HS-5 (cell line): Measurements from ENCODE around the gene MGAT3.
"Not testable (repeated sequence)": the region's sequence is repeated elsewhere in the genome, so short reads cannot be mapped to it uniquely, and the experiment has no call there.

Source experiments
- DNase-seq: peaks from one replicate; pipeline ENCODE4 v3.0.0-alpha.2; 2012; ENCODE audit warnings: low read depth

The MGAT3 gene

DNA sequence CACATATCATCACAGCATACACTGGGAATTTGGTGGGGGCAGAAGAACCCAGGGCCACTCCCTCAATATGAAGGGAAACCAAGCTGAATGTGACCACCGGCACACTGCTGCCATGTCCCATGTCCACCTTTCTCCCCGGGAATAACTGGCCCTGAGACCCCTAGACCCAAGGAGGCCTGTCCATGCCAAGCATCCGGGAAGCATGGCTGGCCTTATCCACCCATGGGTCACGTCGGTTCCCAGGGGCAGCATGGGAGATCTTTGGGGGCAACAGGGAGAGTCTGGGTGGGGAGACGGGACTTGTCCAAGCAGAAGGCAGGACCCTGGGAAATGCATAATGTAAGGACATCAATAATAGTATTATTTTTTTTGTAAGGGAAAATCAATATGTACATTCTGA is 34.9 kb downstream of the MGAT3 start:
- DNase-seq: no peak

DNA sequence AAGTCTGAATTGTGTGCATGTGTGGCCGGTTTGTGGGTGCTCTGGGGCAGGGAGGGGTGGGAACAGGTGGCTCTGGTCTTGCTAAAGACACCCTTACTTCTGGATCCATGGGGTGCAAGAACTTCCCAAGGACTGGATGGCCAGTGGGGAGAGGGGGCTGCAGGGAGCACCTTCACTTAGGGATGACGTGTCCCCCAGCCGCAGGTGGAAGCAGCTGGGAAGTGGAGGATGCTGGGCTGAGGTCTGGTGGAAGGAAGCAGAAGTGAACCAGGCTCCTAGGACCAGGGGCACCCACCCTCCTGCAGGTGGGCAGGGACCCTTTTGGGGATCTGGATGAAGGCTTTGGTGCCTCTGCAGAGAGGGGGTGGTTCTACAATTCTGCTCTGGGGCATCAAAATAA is 35.4 kb downstream of the MGAT3 start:
- no peak for DNase-seq

DNA sequence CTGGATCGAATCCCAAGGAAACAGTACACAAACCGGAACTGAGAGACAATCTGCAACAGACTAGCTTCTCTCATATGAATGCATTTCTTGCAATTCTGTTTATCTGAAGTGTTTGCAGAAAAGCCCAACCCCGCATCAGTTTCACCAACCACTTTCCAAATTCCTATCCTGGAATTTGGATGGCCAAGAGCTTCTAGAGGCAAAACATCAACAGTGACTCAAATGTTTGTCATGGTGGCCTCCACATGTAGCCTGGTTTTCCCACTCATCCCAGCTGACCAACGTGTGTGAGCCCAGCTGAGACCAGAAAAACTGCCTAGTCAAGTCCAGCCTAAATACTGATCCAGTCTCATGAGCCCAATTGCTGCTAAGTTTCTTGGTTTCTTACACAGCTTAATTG is 36.9 kb downstream of the MGAT3 start:
- peak; percentile 74 for DNase-seq

DNA sequence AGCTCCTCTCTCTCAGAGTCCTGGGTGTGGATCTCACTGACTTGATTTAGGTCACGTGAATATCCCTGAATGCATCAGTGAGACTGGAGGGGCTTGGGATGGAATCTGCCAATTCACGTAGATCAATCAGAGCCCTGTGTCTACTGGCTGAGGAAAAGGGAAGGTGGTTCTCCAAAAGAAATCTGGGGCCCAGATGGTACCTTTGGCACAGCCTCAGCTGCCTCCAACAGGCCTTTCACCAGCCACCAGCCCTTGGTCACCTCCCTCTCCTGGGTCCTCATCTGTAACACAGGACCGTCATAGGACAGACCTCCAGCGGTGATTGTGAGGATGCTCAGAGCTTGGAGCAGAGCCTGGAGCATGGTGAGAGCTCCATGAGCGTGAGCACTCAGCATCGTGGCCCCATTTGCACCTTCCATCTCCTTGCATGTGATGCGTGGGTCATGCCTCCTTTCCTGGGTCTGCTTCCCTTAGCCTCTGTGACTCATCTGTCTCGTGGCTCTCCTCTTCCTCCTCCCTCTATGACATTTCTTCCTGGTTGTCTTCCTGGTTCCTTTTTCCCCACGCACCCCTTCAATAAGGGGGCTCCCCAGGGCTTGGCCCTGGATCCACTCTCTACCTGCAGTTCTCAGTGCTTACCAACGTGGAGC is 37.8 kb downstream of the MGAT3 start:
- no peak for DNase-seq

DNA sequence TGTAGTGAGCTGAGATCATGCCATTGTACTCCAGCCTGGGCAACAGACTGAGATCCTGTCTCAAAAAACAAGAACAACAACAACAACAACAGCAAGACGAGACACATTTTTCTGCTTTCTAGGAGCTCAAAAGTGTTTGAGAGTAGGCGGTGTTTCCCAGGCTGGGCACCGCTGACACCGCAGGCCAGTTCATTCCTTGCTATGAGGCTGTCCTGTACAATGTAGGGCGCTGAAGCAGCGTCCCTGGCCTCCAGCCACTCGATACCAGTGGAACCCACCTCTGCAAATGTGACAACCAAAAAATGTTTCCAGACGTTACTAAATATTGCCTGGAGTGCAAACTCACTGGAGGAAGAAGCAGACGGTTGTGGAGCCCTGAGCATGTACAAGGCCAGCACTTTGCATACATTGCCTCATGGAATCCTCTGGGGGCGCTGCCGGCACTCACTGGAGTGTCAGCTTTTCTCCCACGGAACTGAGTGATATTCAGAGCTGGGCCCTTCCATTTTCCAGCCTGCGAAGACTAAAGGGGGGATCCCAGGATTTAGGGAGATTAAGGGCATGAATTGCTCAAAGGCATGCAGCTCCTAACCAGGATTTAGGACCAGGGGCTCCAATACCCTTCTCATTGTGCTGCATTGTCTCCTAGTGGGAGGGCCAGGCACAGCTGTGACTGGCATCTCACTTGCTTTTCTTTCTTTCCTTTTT is 39.5 kb downstream of the MGAT3 start:
- DNase-seq: no peak

DNA sequence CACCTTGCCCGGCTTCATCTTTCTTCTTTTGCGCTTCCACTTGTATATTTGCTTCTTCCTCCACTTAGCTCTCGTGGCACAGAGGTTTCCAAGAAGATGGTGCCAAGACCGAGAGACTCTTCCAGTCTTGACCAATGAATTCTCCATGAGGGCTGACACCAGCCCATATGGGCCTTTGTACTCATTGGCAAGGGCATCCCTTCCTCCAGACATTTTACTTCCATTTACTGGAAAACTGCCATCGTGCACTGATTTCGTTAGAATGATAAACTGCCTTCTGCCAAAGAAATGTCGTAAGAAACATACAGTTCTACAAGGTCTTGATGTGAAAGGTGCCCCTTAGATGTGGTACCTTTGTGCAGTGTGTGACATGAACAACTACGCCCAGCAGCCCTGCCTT is 40.6 kb downstream of the MGAT3 start:
- DNase-seq: no peak

DNA sequence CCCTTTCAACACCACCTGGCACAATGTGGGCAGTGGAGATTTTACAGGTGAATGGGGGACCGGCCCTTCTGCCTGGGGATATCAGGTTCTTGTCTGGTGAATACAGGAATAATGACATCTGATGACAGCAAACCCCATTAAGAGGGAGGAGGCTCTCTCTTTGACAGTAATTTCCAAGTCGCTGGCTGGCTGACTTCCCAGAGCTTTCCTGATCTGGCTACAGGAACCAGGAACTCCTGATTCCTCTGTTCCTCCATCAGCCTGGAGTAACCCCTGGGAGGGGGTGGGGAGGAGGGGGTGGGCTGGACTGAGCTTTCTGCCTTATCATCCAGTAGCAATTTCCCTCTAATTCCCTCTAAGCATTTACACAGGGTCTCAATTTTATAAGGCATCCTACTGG is 41.6 kb downstream of the MGAT3 start:
- DNase-seq: no peak

DNA sequence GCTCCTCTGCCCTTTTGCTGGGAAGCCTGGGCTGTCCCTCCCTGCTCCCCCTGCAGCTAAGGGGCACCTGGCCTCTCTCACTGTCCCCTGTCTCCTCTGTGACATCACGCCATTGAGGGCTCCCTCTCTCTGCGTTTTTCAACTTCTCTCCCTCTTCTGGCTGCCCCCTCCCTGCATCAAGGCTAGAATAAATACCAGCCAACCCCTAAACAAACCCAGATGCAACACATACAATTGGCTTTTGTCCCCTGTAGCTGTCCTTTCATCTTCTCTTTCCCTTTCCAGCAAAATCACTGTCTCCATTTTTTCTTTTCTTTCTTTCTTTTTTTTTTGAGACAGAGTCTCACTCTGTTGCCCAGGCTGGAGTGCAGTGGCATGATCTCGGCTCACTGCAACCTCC is 42.0 kb downstream of the MGAT3 start:
- no peak for DNase-seq

DNA sequence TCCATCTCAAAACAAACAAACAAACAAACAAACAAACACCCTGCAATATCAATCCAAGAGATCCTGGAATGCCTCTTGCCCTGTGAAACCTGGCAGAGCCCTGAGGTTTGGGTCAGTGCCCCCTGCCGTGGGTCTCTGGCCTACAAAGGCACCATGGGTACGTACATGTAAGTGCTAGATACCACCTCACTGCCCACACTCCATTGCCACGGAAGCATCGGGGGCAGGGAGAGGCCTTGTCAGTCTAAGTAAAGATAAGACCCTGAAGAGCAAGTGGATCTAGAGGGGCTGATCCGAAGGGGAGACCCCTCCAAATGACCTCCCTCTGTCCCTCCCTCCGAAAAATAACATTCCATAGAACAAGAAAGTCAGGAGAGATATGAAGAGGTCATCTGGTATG is 43.3 kb downstream of the MGAT3 start:
- DNase-seq: no peak

DNA sequence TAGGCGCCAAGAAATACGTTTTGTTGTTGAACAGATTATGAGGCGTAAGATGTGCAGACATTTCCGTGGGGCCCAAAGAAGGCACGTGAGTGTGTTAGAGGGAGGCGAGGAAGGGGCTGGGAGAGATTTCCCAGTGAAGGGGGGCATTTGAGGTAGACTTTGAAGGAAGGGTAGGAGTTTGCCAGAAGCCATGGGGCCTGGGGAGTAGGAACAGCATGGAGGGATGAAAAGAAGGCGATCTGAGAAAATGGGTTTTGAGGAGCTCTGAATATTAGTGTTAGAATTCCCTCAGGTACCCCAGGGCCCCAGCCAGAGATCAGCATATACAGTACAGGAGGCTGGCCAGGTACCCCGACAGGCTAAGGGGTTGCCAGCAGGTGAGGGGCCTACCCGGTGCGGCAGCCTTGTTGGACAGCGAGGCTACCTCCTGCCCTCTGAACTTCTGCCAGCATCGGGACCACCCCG is 44.9 kb downstream of the MGAT3 start:
- no peak for DNase-seq

DNA sequence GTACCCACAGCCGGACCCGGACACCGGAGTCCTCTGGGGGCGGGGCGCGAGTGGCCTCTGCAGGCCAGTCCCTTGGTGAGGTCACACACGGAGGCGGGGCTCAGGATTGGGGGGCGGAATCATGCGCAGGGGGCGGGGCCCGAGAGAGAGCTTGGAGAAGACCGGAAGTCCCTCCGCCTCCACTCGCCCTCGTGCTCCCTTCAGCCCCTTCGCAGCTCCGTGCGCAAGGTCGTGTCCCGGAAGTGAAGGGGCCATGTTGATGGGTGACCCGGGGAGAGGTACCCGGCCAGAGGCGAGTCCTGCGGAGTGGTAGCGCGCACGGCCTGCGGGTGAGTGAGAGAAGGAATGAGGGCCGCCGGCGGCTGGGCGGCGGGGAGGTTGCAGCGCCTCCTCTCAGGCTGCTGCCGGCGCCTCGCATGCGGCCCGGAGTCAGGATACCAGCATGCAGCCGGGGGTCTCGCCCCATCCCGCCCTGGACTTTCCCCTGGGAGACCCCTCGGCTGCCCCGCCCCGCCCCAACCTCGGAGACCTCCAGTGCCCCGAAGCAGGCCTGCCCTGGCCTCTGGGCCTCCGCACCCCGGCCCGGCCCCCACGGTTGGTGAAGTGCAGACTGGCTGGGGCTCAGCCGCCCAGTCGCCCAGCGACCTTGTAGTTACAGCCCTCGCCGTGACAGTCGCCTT is 45.4 kb downstream of the MGAT3 start, which contains the start of gene MIEF1:
TSS of gene MIEF1 (plus strand) at position 182 of the 680 bp plus-strand sequence. CDS start 9,005 bp downstream, outside the sequence.
- DNase-seq: no peak

DNA sequence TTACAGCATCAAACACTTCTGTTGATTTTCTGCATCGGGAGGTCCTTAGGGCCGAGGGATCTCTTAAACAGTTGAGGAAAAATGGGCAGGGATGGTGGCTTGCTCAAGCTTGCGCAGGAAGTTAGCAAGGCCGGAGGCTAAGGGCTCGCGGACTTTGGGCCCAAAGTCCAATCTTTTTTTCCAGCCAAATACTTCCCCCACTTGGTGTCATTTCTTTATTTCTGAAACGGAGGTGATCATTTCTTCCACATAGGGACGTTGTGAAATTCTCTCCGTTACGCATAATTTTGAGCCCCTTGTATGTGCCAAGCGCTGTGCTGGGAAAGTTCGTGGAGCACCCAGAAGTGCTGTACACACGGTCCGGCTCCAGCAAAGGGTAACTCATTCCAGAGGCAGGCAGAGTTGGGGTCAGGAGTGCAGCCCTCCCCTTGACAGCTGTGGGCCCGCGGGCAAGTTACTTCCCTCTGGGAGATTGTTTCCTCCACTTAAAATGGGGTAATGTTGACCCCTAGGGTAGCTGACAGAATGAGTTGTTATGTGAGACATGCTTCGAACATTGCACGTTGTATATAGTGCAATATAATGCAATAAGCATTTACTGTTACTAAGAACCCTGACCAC is 46.1 kb downstream of the MGAT3 start:
- DNase-seq: no peak

DNA sequence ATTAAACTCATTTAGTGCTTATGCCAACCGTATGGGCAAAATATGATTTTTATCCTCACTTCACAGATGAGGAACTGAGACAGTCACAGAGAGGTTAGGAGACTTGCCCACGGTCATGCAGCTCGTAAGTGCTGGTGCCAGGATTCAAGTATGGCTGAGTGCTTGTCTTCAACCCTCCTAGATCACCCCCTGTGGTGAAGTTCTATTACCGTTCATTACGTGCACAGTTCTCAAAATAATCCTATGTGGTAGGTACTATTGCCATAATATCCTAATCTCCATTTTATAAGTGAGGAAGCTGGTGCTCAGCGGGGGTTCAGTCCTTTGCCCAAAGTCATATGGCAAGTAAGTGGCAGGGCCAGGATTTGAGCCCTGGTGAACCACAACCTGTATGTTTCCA is 46.8 kb downstream of the MGAT3 start:
- no peak for DNase-seq

DNA sequence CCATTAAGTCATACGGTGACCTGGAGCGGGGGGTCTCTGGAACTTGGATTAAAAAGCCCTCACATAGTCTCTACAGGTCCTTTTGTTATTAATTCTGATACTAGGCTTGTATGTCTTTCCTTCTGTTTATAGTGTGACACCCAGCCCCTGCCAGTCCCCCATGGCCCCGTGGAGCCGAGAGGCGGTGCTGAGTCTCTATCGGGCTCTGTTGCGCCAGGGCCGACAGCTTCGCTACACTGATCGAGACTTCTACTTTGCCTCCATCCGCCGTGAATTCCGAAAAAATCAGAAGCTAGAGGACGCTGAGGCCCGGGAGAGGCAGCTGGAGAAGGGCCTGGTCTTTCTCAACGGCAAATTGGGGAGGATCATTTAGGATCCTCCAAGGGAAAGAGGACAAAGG is 47.3 kb downstream of the MGAT3 start:
- DNase-seq: no peak

DNA sequence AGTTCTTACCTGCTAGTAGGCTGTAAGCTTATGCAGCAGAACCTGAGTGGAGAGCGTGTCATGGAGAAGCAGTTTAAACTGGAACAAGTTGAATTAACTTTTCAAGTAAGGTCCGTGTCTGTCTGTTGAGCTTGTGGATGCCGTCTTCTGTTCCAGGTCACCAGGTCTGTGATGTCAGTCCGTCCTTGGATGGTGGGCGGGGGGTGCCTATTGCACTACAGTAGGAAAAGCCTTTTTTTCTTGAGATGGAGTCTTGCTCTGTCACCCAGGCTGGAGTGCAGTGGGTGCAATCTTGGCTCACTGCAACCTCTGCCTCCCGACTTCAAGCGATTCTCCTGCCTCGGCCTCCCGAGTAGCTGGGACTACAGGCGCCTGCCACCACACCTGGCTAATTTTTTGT is 50.2 kb downstream of the MGAT3 start:
- DNase-seq: not testable (repeated sequence)

DNA sequence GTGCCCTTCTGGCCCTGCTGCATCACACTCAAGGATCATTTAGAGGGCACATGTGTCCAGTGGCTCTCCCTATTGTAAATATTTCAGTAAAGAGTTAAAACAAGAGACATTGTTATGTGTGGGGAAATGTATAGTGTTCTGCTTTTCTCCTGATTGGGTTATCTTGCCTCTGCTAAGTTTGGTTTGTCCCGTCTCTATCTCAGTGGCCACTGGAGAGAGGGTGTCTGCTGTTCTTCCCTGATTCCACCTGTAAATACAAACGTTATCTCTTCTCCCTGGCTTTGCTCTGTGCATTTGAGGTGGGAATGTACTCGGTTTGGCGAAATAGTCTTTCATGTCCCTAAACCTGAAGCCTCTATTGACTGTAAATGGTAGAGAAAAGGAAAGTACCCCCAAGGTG is 51.6 kb downstream of the MGAT3 start:
- no peak for DNase-seq

DNA sequence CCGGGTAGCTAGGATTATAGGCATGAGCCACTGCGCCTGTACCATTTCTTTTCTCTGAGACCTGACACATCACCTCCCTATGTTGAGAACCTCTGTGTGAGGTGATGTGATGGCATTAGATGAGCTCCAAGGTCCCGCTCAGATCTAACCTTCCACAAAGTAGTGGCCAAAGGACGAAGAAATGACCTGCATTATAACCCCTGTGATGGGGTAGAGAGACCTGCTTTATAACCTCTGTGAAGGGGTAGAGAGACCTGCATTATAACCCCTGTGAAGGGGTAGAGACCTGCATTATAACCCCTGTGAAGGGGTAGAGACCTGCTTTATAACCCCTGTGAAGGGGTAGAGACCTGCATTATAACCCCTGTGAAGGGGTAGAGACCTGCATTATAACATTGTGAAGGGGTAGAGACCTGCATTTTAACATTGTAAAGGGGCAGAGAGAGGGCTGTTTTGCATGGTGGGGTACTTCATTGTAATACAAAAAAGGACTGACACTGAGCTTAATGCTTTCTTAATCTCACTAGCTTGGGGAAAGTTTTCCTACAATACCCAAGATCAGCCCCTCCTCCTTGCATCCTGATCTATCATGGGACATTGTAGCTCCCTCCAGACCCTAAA is 53.8 kb downstream of the MGAT3 start:
- DNase-seq: no peak

DNA sequence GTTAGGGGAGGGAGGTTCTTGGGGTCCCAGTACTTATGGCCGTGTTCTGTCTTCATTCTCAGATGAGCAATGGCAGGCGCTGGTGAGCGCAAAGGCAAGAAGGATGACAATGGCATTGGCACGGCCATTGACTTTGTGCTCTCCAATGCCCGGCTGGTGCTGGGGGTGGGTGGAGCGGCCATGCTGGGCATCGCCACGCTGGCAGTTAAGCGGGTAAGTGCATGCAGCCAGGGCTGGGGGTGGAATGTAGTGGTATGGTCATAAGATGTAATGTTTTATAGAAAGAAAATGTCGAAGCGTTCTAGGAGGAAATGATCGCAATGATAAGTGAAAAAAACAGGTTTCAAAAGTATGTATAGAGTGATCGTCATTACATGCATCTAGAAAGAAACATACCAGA is 54.4 kb downstream of the MGAT3 start:
- no peak for DNase-seq

DNA sequence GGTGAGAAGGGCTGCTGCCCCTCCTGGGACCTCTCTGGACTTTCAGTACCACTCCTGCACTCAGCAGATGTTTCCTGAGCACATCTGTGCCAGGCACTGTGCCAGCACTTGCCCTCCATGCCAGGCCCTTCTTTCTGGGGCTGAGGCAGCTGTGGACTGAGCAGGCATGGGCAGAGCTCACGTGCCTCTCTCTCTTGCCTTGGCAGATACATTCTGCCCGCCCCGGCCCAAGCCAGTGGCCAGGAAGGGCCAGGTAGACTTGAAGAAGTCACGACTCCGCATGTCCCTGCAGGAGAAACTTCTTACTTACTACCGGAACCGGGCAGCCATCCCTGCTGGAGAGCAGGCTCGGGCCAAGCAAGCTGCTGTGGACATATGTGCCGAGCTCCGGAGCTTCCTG is 55.2 kb downstream of the MGAT3 start:
- no peak for DNase-seq

DNA sequence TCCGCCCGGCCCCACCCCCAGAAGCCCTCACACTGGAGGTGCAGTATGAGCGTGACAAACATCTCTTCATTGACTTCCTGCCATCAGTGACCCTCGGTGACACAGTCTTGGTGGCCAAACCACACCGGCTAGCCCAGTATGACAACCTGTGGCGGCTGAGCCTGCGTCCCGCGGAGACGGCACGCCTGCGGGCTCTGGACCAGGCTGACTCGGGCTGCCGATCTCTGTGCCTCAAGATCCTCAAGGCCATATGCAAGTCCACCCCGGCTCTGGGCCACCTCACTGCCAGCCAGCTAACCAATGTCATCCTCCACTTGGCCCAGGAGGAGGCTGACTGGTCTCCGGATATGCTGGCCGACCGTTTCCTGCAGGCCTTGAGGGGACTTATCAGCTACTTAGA is 57.0 kb downstream of the MGAT3 start:
- no peak for DNase-seq

DNA sequence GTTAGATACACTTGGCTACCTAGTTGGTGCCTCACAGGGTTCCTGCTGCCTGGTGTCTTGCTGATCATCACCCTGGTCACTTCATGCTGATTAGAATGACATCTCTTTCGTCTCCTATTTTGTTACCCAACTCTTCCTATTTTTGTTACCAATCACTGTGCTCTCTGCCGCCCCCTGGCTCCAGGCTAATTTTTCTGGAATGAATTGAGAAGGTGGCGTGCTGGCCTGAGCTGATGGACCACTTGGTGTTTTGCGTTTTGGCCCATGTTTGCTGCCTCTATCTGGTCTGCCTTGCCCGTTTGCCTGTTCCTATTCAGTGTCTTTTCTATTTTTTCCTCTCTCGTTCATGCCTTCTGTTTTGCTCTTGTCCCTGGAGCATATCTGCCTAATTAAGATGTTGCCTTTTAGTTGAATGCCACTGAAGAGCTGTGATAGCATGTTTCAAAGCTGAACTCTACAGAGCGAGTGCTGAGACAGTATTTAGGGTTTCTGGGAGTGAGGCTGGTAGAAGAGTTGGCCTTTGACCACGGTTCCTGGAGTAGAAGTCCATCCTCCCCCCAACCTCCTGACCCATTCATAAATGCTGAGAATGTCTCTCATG is 57.7 kb downstream of the MGAT3 start:
- no peak for DNase-seq
